Memory B cell (primary cell): Measurements from ENCODE around the gene GMDS.

Experiments
- ATAC-seq: fragments of 150-1000 bp; cut with Tn5 transposase; 2 replicates; pipeline ENCODE4 v1.10.0; 2021; ENCODE audit warnings: low read depth, mild to moderate bottlenecking, moderate library complexity
- DNase-seq, 2 donors: peaks; one replicate each; pipeline ENCODE4 v3.0.0; 2022; ENCODE audit warnings: low spot score in 2 of 2
- H3K27ac Mint-ChIP-seq: one replicate; pipeline ENCODE4 v1.8.0; 2022; ENCODE audit warnings: mild to moderate bottlenecking, moderate library complexity, mixed read lengths
- H3K27me3 Mint-ChIP-seq: one replicate; pipeline ENCODE4 v1.8.0; 2022; ENCODE audit warnings: mixed read lengths
- H3K36me3 Mint-ChIP-seq: one replicate; pipeline ENCODE4 v1.8.0; 2022; ENCODE audit warnings: mild to moderate bottlenecking, mixed read lengths
- H3K4me1 Mint-ChIP-seq: one replicate; pipeline ENCODE4 v1.8.0; 2022; ENCODE audit warnings: mixed read lengths
- H3K4me3 Mint-ChIP-seq: one replicate; pipeline ENCODE4 v1.8.0; 2022; ENCODE audit warnings: mild to moderate bottlenecking, moderate library complexity, mixed read lengths
- H3K9me3 Mint-ChIP-seq: one replicate; pipeline ENCODE4 v1.8.0; 2022; ENCODE audit warnings: mixed read lengths

Gene GMDS

DNA sequence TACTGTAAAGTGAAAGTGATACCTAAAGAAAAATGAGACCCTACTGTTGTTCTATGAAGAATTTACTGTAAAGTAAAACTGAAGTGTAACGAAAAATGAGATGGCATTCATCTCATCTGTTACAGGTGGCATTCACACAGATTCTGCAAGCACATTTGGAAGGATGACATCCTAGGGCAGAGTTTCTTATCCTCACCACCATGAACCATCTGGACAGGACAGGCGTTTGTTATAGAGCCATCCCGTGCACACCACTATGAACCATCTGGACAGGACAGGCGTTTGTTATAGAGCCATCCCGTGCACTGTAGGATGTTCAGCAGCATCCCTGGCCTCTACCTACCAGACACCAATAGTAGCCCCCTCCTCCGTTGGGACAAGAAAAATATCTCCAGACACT is 294.8 kb downstream of the GMDS start:
- no peaks in the 10 kb centered on the region for H3K4me1 Mint-ChIP-seq
- no peak for ATAC-seq
- DNase-seq = no peak
- H3K4me3 Mint-ChIP-seq = no peak overlapping the region
- H3K36me3 Mint-ChIP-seq = peaks cover 9% of the 10 kb centered on the region
- no peaks in the 10 kb centered on the region for H3K9me3 Mint-ChIP-seq
- H3K27ac Mint-ChIP-seq = no peak overlapping the region
- H3K27me3 Mint-ChIP-seq = no peaks in the 10 kb centered on the region

- ATAC-seq (no peak), DNase-seq (no peak)
- Mint-ChIP-seq H3K4me3 (no peak overlapping the region), H3K27me3 (no peaks in the 10 kb centered on the region), H3K9me3 (no peaks in the 10 kb centered on the region), H3K4me1 (no peaks in the 10 kb centered on the region), H3K36me3 (peaks cover 9% of the 10 kb centered on the region), H3K27ac (no peak overlapping the region)
Observed at GRCh38 chr6:1949538-1949937, 295.9 kb downstream of the GMDS start.

- no peak overlapping the region for H3K27ac Mint-ChIP-seq
- H3K4me1 Mint-ChIP-seq = no peaks in the 10 kb centered on the region
- DNase-seq = no peak
- no peaks in the 10 kb centered on the region for H3K9me3 Mint-ChIP-seq
- no peaks in the 10 kb centered on the region for H3K27me3 Mint-ChIP-seq
- H3K36me3 Mint-ChIP-seq = peaks cover 9% of the 10 kb centered on the region
- no peak for ATAC-seq
- H3K4me3 Mint-ChIP-seq = no peak overlapping the region
Observed at GRCh38 chr6:1947922-1948321, 297.5 kb downstream of the GMDS start.

- Mint-ChIP-seq H3K4me1 (no peaks in the 10 kb centered on the region), H3K9me3 (no peaks in the 10 kb centered on the region), H3K36me3 (peaks cover 3% of the 10 kb centered on the region), H3K27me3 (no peaks in the 10 kb centered on the region), H3K4me3 (no peak overlapping the region), H3K27ac (no peak overlapping the region)
- DNase-seq (no peak), ATAC-seq (no peak)
Observed at GRCh38 chr6:1946583-1946982, 298.8 kb downstream of the GMDS start.

GRCh38 chr6:1945235-1945832 is 300.1 kb downstream of the GMDS start:
- H3K27me3 Mint-ChIP-seq = no peaks in the 10 kb centered on the region
- peaks cover 3% of the 10 kb centered on the region for H3K4me1 Mint-ChIP-seq
- ATAC-seq (no peak), DNase-seq (no peak)
- H3K27ac Mint-ChIP-seq = no peak overlapping the region
- H3K4me3 Mint-ChIP-seq = no peak overlapping the region
- H3K36me3 Mint-ChIP-seq = peaks cover 3% of the 10 kb centered on the region
- H3K9me3 Mint-ChIP-seq = no peaks in the 10 kb centered on the region

- Mint-ChIP-seq H3K27ac (no peak overlapping the region), H3K27me3 (no peaks in the 10 kb centered on the region), H3K4me3 (no peak overlapping the region), H3K4me1 (peaks cover 5% of the 10 kb centered on the region), H3K36me3 (peaks cover 5% of the 10 kb centered on the region), H3K9me3 (peaks cover 3% of the 10 kb centered on the region)
- DNase-seq = no peak
- ATAC-seq = no peak
Observed at GRCh38 chr6:1942834-1943233, 302.6 kb downstream of the GMDS start.

DNA sequence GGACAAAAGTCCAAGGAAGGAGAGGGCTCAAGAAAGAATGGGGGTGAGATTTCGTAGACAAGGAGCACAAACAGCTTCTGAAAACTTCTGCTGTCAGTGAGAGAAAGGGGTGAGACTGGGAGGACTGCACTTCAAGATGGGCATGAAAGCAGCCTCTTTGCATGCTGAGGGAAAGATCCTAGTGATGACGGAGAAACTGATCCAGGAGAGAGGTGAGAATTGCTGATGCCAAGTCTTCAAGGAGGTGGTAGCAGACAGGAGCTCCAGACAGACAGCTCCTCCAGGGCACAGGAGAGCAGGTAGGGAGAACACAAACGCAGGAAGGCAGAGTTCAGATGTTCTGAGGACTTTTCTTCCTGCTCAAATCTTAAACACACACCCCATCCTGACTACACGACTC is 303.9 kb downstream of the GMDS start:
- H3K27me3 Mint-ChIP-seq = no peaks in the 10 kb centered on the region
- H3K9me3 Mint-ChIP-seq = peaks cover 3% of the 10 kb centered on the region
- no peak for ATAC-seq
- peaks cover 8% of the 10 kb centered on the region for H3K36me3 Mint-ChIP-seq
- H3K4me3 Mint-ChIP-seq = no peak overlapping the region
- H3K4me1 Mint-ChIP-seq = peaks cover 5% of the 10 kb centered on the region
- H3K27ac Mint-ChIP-seq = no peak overlapping the region
- no peak for DNase-seq

GRCh38 chr6:1940381-1940780 is 305.0 kb downstream of the GMDS start:
- DNase-seq = no peak
- H3K27me3 Mint-ChIP-seq = no peaks in the 10 kb centered on the region
- H3K27ac Mint-ChIP-seq = no peak overlapping the region

GRCh38 chr6:1933292-1933691 is 312.1 kb downstream of the GMDS start:
- no peaks in the 10 kb centered on the region for H3K4me1 Mint-ChIP-seq
- no peaks in the 10 kb centered on the region for H3K27me3 Mint-ChIP-seq
- no peak overlapping the region for H3K4me3 Mint-ChIP-seq
- H3K36me3 Mint-ChIP-seq = peaks cover 18% of the 10 kb centered on the region
- DNase-seq = no peak
- H3K27ac Mint-ChIP-seq = no peak overlapping the region
- ATAC-seq = no peak
- H3K9me3 Mint-ChIP-seq = peaks cover 4% of the 10 kb centered on the region

More at GRCh38 chr6:1940381-1940780, 305.0 kb downstream of the GMDS start:
- peak; percentile 72 for ATAC-seq
- Mint-ChIP-seq H3K4me3 (no peak overlapping the region), H3K4me1 (peaks cover 5% of the 10 kb centered on the region), H3K36me3 (peaks cover 10% of the 10 kb centered on the region), H3K9me3 (peaks cover 3% of the 10 kb centered on the region)

GRCh38 chr6:1931817-1932216 is 313.6 kb downstream of the GMDS start:
- Mint-ChIP-seq H3K4me3 (no peak overlapping the region), H3K27ac (no peak overlapping the region), H3K27me3 (no peaks in the 10 kb centered on the region), H3K4me1 (no peaks in the 10 kb centered on the region), H3K36me3 (peaks cover 16% of the 10 kb centered on the region), H3K9me3 (peaks cover 4% of the 10 kb centered on the region)
- DNase-seq = no peak
- no peak for ATAC-seq

- no peaks in the 10 kb centered on the region for H3K4me1 Mint-ChIP-seq
- no peak for DNase-seq
- H3K27me3 Mint-ChIP-seq = no peaks in the 10 kb centered on the region
- no peak overlapping the region for H3K27ac Mint-ChIP-seq
- no peak overlapping the region for H3K4me3 Mint-ChIP-seq
- no peak for ATAC-seq
- peaks cover 4% of the 10 kb centered on the region for H3K9me3 Mint-ChIP-seq
- peaks cover 17% of the 10 kb centered on the region for H3K36me3 Mint-ChIP-seq
Observed at GRCh38 chr6:1930356-1930755, 315.0 kb downstream of the GMDS start.

DNA sequence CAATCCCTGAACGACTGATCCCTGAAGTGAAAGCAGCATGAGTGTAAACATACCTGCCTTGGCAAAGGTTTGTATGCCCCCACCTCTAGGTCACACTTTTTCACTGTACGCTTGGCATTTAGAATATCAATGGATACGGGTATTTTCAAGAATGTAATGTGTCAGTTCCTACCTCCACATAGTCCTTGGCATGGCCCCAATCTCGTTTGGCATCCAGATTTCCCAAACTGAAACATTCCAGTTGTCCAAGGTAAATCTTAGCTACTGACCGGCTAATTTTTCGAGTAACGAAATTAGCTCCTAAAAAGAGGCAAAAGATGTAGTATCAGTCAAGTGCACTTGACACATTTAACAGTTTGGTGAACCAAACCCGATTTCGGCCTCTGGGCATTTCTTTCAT is 315.5 kb downstream of the GMDS start:
- H3K27ac Mint-ChIP-seq = no peak overlapping the region
- no peak for DNase-seq

DNA sequence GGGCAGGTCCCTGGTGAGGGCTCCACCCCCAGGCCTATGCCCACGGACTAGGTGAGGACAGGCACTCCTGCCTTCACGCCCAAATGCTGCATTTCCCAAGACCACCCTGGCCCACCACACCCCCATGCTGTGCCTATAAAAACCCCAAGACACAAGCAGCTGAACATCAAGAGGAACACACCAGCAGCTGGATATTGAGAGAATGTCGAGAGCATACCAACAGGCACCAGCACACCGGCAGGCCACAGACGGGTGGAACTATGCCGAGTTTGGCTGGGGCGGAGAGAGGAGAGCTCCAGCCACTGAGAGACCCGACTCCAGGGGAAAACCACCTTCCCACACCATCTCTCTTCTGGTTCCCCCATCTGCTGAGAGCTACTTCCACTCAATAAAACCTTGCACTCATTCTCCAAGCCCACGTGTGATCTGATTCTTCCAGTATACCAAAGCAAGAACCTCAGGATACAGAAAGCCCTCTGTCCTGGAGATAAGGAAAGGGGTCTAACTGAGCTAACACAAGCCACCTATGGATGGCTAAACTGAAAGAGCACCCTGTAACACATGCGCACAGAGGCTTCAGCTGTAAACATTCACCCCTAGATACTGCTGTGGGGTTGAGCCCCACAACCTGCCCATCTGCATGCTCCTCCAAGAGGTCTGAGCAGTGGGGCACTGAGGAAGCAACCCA is 319.5 kb downstream of the GMDS start:
- no peaks in the 10 kb centered on the region for H3K9me3 Mint-ChIP-seq
- peaks cover 16% of the 10 kb centered on the region for H3K36me3 Mint-ChIP-seq
- DNase-seq (no peak), ATAC-seq (no peak)
- H3K4me3 Mint-ChIP-seq = no peak overlapping the region
- H3K27me3 Mint-ChIP-seq = no peaks in the 10 kb centered on the region
- no peaks in the 10 kb centered on the region for H3K4me1 Mint-ChIP-seq
- no peak overlapping the region for H3K27ac Mint-ChIP-seq

More for the DNA sequence above, 315.5 kb downstream of the GMDS start:
- H3K36me3 Mint-ChIP-seq = peaks cover 17% of the 10 kb centered on the region
- peaks cover 4% of the 10 kb centered on the region for H3K9me3 Mint-ChIP-seq
- ATAC-seq = no peak
- H3K4me1 Mint-ChIP-seq = no peaks in the 10 kb centered on the region
- no peak overlapping the region for H3K4me3 Mint-ChIP-seq
- H3K27me3 Mint-ChIP-seq = no peaks in the 10 kb centered on the region

DNA sequence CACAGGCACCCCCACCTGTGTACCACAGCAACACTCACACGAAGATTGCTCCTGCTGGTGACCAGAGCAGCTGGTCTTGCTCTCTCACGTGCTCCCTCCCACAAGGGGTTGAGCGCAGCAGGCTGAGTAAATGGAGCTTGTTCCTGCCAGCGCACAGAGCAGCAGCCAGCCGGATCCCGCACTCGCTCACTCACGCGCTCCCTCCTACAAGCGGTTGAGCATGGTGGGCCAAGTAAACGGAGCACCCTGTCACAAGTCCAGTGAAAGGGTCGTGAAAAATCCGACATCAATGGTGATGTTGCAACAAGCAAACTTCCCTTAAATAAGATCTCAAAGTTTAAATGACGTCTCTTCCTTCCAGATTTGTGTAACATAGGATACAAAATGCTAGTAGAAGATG is 322.0 kb downstream of the GMDS start:
- H3K27me3 Mint-ChIP-seq = no peaks in the 10 kb centered on the region

More for the DNA sequence above, 322.0 kb downstream of the GMDS start:
- Mint-ChIP-seq H3K27ac (no peak overlapping the region), H3K4me1 (no peaks in the 10 kb centered on the region), H3K4me3 (no peak overlapping the region), H3K36me3 (peaks cover 10% of the 10 kb centered on the region), H3K9me3 (no peaks in the 10 kb centered on the region)
- ATAC-seq (no peak), DNase-seq (no peak)
